Fibroblast of lung (primary cell): Measurements from ENCODE around the gene RAD52.

Experiments
- CTCF ChIP-seq, 2 donors: IDR thresholded peaks in 1 of 2; conservative IDR thresholded peaks in 1 of 2; 1 replicate in 1 of 2; 2 replicates in 1 of 2; pipeline ENCODE4 v1.5.1; 2011 to 2012; ENCODE audit warnings: low read length in 2 of 2, control low read depth in 1 of 2, inconsistent platforms in 1 of 2, low read depth in 1 of 2, mild to moderate bottlenecking in 1 of 2
- EZH2 ChIP-seq: IDR thresholded peaks from 2 replicates; pipeline ENCODE4 v1.5.1; 2012; ENCODE audit warnings: low read length, control low read depth, mild to moderate bottlenecking; ENCODE audit errors: missing control alignments

- TF ChIP-seq CTCF (conservative IDR thresholded peaks at IDR 0.05 in 1 of 2, IDR thresholded peaks at IDR 0.05 in 1 of 2; ENCODE audit: low read depth in 1 of 2, low read length in 2 of 2) (no peak), EZH2 (no peak)
Measured at GRCh38 chr12:991350-992333, 42.1 kb upstream of the RAD52 start.
